T-helper 9 cell (primary cell): Measurements from ENCODE around the gene RNF157.
"Not testable (repeated sequence)": the region's sequence is repeated elsewhere in the genome, so short reads cannot be mapped to it uniquely, and the experiment has no call there.

Experiments
- DNase-seq: peaks from one replicate; pipeline ENCODE4 v3.0.0-alpha.2; 2020

The RNF157 gene

DNA sequence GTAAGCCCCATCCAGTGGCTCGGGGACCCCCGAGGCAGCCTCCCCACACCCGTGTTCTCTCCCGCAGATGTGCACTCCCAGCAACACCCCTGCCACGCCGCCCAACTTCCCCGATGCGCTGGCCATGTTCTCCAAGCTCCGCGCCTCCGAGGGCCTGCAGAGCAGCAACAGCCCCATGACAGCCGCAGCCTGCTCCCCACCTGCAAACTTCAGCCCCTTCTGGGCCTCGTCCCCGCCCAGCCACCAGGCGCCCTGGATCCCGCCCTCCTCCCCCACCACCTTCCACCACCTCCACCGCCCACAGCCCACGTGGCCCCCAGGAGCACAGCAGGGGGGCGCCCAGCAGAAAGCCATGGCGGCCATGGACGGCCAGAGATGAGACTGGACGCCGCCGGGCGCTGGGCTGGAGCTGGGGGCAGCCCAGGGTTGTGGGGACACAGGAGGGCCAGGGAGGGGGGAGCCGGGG, 29.9 kb upstream of the RNF157 start:
- DNase-seq: no peak

DNA sequence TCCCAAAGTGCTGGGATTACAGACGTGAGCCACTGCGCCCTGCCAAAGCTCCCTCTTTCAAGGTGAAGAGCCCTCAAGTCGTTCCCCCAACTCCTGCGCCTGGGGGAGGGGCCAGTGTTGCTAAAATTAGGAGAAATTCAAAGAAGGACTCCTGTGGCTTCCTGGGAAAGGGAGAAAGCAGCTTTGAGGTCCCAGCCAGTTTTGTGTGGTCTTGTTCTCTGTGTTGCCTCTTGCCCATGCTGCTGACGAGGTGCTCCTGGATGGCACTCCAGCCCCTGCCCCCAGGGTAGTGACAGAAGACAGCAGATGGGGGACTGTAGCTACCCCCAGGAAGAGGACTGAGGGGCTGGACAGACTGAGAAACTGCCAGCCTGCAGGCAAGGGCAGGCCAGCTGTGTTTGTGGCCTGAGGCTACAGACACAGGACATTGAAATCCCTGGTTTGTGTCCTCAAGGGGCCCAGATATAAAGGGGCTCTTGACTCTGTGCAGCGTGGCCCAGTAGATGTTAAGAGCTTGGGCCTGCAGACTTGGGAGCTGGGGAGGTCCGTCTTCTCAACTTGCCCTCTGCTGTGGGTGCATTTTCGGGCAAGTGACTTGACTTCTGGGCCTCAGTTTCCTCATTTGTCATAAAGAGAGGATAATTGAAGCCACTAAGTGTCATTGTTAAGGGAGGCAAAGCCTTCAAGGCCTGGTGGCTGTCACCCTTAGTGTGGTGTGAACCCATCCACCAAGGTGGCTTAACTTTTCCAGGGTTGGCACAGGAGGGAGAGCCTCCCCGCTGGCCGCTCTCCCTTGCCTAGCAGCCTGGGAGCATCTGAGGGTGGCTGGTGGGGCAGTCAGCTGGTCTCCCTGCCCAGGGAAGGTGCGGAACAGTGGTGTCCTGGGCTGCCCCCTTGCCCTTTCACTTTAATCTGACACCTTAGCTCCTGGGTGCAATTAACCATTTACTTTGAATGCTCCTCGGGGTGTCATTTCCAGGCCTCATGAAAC, 29.0 kb upstream of the RNF157 start:
- DNase-seq: no peak

DNA sequence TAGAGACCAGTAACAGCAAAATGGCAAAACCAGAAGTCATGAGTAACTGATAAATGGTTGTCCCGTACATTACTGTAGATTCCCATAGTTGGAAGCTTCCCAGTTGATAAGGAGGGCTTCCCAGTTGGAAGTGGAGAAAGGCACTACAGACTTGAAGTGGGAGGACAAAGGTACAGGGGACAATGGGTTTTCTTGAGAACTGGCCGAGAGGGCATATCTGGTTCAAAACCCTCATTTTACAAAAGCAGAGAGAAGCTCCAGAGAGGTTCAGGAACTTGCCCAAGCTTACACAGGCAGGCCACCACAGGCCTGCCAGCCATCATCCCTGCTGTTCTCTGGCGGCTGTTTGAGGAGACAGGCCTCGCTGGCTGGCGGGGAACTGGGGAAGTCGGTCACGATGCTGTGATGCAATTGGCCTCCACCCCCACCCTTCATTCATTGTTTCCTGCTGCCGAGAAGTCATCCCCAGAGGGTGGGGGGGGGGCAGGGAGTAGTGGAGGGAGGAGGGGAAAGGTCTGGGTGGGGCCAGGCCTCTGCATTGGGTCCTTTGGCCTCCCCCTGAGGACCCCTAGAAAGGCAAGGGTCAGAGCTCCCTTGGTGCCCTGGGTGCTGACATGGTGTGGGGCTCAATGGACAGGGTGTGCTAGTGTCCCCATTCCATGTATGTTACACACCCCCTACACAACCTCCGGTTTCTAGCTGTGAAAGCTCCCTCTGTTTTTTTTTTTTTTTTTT, 27.9 kb upstream of the RNF157 start:
- peak; percentile 69 for DNase-seq

DNA sequence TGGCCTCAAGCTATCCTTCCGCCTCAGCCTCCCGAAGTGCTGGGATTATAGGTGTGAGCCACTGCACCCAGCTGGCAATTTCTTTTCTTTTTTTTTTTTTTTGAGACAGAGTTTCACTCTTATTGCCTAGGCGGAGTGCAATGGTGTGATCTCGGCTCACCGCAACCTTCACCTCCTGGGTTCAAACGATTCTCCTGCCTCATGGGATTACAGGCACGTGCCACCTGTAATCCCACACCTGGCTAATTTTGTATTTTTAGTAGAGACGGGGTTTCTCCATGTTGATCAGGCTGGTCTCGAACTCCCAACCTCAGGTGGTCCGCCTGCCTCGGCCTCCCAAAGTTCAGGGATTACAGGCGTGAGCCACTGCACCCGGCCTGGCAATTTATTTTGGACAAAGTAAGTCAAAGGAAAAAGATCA, 27.3 kb upstream of the RNF157 start:
- not testable (repeated sequence) for DNase-seq

DNA sequence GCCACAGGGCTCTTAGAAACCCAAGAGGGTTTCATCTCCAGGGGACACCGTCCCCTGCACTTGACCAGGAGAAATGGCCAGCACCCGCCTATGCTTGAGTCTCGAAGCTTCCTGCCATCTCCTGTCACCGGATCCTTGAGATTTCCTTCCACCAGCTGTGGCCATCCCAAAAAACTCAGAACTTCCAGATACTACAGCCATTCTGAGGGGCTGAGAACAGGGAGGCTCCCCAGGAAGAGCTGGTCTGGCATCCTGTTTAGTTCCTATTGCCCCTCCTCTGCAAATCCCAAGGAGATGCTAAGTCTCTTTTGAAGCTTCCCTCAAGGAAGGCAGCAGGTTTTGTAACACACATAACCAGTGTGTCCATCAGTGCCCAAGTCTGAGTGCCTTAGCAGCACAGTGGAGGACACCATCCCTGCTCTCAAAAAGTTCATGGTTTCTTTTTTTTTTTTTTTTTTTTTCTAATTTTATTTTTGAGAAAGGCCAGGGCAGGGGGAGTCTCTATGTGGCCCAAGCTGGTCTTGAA, 26.8 kb upstream of the RNF157 start:
- no peak for DNase-seq

DNA sequence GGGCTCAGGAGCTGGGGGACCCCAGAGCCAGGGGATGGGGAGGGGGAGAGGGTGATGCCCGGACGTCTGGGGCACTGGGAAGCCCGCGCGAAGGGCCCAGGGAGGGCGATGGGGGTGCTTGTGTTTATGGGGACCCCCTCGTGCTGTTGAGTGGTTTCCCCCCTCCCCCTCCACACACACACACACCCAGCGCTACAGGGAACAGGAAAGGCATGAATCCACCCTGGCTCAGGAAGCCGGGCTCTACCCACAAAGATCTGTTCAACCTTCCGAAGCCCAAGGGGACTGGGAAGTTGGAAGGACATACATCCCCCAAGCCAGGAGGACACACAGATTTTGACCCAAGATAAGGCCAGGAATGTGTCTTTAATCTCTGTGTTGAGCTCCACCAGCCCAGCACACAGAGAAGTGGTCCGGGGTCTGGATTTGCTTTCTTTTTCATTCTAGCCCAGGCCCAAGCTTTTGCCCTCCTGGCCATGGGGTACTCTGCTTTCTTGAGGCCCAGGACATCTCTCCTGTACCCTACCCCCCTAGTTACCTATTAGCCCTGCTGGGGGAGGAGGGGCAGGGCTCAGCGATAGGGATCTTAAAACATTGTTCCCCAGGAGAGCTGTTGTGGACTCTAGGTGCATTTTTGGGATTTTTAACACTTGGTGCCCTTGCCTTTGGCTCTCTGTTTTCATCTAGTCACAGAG, 26.1 kb upstream of the RNF157 start:
- no peak for DNase-seq

DNA sequence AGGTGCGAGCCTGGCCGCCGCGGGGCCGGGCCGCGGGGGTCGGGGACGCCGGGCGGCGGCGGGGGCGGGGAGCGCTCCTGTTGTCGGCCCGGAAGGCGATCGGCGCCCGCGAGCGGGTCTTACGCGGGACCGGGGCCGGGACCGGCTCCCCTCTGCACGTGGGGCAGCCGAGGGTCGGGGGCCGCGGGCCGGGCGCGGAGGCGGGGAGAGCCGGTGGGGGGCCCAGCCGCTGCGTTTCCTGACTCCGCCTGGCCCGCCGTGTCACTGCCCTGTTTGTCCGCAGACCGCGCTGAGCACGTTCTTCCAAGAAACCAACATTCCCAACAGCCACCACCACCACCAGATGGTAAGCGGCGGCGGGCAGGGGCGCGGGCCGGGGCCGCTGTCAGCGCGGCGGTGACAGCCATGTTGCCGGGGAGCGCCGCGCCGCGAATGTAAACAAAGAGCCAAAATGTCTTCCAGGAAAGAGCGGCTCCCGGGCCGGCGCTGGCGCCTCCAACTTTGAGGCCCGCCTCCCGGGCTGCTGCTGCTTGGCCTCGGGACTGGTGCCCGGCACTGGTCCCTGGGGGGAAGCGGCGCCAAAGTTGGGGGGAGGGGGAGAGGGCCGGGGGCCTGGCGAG, 25.4 kb upstream of the RNF157 start:
- DNase-seq: peak; percentile 48

DNA sequence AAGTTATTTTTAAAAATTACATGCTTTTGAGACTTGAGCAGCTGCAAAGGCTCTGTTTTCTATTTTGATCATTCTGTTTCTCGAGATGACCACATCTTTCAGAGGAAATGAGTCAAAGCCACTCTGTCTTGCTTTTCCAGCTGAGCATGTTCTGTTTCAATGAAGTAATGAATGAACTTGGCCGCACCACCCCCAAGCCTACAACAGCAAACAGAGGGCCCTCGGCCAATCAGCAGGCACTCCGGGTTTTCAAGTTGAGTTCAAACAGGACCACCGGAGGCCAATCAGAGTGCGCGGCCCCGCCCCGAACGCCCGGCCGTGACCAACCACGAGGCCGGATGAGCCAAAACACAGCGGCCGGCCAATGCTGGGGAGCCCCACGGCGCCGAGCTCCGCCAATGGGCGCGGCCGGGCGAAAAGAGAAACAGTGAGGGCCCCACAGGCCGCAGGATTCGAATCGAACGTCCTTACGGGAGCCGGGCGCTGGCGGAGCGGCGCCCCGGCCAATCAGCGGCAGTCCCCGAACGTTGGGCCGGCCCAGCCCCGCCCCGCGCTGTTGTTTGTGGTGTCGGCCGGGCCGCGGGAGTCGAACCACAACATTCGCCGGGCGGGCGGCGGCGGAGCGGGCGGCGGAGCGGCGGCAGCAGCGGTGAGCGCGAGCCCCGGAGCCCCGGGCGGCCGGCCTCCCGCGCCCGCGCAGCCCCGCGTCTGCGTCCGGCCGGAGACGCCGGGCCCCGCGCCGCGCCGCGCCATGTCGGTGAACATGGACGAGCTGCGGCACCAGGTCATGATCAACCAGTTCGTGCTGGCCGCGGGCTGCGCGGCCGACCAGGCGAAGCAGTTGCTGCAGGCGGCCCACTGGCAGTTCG, 24.7 kb upstream of the RNF157 start, which contains the start of gene UBALD2:
Gene UBALD2, plus strand, starts transcription at position 594 of the 869 bp plus-strand sequence. Its CDS starts 158 bp downstream, at position 752.
- DNase-seq: peak; percentile 96

DNA sequence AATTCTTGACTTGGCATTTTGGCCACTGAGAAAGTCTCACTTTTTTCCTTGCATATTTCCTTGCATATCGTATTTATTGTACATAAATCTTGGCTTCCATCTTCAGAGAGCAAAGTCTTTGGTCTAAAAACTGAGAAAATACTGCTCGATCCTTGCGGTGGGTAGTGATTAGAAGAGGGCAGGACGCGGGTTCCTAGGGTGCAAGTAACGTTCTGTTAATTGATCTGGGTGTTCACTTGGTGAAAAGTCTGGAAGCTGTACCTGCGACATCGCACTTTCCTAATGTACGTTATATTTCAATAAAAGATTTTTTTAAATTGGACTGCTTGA, 24.1 kb upstream of the RNF157 start:
- no peak for DNase-seq

DNA sequence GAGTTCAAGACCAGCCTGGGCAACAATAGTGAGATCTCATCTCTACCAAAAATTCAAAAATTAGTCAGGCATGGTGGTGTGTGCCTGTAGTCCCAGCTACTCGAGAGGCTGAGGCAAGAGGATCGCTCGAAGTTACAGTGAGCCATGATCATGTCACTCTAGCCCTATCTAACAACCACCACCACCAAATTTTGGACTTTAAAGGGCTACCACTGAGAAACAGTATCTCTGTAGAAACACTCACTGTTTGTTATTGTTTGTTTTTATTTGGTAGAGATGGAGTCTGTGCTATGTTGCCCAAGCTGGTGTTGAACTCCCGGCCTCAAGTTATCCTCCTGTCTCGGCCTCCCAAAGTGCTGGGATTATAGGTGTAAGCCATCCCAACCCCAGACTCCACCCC, 23.6 kb upstream of the RNF157 start:
- DNase-seq: no peak

DNA sequence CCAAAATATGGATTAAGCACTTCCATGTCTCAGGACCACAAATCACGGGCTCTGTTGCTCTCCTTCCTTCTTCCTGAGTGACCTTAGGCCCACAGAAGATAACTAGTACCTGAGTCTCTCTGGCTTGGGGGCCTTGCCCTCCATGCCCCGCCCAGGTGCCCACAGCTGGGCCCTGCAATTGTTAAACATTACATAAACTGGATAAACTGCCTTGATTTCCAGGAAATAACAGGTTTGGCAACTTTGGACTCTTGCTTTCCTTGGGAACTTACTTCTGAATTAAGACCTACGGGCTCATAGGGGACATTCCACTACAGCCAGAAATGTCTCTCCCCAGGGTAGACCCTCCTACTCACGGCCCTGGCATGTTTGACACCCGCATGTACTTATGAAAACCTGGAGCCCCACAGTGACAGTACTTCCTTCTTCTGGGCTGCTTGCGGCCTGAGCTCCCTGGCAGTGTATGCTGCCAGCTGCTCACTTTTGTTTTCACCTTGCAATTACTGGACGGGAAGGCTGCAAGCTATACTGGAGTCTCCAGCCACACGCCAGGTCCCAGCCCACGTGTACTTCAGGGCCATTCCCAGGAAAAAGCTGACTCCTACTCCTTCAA, 22.5 kb upstream of the RNF157 start:
- DNase-seq: no peak

DNA sequence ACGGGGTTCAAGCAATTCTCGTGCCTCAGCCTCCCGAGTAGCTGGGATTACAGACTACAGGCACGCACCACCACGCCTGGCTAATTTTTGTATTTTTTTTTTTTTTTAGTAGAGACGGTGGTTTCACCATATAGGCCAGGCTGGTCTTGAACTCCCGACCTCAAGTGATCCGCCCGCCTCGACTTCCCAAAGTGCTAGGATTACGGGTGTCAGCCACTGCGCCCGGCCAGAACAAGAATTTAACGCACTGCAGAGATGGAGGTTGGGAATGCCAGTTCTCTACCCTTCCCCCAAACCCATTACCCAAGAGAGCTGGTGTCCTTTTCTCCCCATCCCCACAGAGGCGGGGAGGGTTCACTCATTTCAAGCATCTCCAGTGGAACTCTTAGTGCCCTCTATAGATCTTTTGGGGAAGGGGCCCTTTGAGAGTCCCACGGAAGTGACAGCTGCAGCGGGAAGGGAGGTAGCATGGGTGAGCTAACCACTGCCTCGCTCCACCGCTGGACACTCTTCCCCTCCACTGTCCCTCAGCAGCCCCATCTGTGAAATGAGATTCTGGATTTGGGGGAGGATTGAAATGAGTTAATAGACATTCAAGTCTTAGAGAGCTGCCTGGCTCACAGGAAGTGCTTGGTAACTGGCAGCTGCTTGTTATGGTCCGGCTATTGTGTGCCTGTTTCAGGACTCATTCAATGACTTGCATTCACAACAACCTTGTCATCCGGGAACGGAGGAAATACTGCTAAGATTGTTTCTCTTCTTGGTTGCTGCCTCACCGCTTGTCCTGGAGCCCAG, 21.3 kb upstream of the RNF157 start:
- DNase-seq: no peak

DNA sequence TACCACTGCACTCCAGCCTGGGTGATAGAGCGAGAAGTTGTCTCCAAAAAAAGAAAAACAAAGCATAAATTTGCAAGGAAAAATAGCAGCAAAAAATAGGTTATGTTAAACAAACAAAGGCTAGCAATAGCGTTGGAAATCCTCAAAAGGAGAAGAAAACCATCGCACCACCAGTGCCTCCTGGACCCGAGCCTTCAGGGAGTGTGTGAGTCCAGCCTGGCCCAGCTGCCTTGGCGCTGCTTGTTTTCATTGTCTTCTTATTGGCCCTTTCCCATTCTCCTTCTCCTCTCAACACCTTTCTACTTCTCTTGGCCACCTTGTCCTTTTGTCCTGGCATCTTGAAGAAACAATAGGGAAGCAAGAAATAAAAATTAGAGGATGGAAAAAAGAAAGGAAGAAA, 20.4 kb upstream of the RNF157 start:
- no peak for DNase-seq

DNA sequence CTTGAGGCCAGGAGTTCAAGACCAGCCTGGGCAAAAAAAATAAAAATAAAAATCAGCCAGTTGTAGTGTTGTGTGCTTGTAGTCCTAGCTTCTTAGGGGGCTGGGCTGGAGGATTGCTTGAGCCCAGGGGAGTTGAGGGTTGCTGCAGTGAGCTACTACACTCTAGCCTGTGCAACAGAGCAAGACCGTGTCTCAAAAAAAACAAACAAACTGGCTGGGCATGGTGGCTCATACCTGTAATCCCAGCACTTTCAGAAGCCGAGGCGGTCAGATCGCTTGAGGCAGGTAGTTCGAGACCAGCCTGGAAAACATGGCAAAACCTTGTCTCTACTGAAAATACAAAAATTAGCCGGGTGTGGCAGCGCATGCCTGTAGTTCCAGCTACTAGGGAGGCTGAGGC, 19.9 kb upstream of the RNF157 start:
- DNase-seq: no peak

DNA sequence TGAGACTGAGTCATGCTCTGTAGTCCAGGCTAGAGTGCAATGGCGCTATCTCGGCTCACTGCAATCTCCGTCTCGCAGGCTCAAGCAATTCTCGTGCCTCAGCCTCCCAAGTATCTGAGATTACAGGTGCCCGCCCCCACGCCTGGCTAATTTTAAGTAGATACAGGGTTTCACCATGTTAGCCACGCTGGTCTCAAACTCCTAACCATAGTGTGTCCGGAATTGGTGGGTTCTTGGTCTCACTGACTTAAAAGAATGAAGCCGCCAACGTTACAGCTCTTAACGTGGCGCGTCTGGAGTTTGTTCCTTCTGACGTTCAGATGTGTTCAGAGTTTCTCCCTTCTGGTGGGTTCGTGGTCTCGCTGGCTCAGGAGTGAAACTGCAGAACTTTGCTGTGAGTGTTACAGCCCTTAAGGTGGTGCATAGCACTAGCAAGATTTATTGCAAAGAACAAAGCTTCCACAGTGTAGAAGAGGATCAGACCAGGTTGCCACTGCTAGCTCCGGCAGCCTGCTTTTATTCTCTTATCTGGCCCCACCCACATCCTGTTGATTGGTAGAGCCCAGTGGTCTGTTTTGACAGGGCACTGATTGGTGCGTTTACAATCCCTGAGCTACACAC, 16.2 kb upstream of the RNF157 start:
- DNase-seq: not testable (repeated sequence)

DNA sequence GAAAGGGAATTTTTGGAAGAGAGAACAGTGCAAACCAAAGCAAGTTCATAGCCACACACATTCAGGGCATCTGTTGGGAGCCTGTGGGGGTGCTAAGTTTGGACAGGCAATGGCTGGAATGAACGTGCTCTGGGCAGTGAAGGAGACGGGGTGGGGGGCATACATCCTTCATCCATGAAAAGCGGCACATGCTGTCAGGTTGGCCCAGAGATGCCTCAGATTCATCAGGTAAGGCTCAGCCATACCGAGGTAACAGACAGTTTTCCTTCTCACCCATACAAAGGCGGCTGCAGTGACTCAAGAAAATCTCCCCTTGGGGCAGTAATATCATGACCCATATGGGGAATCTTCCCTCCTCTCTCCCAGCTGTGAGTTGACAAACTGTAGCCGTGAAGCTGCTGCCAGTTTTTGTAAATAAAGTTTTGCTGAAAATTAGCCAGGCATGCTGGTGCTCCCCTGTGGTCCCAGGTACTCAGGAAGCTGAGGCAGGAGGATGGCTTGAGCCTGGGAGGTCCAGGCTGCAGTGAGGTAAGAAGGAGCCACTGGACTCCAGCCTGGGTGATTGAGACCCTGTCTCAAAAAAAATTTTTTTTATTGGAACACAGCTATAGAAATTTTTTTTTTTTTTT, 15.6 kb upstream of the RNF157 start:
- no peak for DNase-seq

DNA sequence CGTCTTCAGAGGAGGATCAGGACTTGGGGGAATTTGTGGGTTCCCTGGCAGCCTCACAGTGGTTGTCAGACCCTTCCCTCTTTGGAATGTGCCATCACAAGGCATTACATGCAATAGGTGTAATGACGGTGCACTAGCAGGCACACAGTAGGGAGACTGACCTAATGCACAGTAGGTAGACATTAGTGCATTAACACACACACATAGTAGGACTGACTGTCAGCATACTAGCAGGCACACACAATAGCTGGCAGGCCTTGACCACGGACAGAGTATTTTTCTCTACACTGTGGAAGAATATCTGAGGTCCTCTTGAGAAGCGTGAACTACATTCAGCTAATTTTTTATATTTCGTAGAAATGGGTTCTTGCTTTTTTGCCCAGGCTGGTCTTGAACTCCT, 14.0 kb upstream of the RNF157 start:
- no peak for DNase-seq

DNA sequence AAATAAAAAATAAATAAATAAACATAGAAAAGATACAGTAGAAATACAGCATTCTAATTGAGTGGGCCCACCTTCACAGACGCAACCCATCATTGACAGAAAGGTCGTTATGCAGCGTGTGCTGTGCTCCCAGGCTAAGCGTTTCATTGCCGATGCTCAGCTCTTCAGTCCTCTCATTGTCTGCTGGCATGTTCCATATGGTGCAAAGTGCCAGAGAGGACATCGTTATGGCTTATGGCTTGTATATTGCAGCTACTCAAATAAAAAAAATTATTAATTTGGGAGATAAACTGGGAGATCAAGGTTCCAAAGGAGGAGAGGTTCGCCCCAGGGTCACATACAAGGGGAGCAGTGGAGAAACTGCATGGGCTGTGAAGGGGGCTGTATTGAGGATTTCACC, 13.5 kb upstream of the RNF157 start:
- DNase-seq: no peak
